Measurements from ENCODE around the gene ITPR1.
A peak's percentile ranks its signal among the peaks of the same experiment; 100 is the strongest.

Gene ITPR1

GRCh38 chr3:4729061-4729973 is 236.2 kb downstream of the ITPR1 start:
- no peak for DNase-seq

GRCh38 chr3:4730719-4731118 is 237.6 kb downstream of the ITPR1 start:
- no peak for DNase-seq

GRCh38 chr3:4731543-4732111 is 238.5 kb downstream of the ITPR1 start:
- no peak for DNase-seq

- DNase-seq = no peak
Observed at GRCh38 chr3:4732925-4733324, 239.8 kb downstream of the ITPR1 start.

GRCh38 chr3:4734454-4734853 is 241.3 kb downstream of the ITPR1 start:
- DNase-seq = no peak

GRCh38 chr3:4735243-4735642 is 242.1 kb downstream of the ITPR1 start:
- peak; percentile 47 for DNase-seq

- DNase-seq = no peak
Observed at GRCh38 chr3:4736284-4736861, 243.2 kb downstream of the ITPR1 start.

- no peak for DNase-seq
Observed at GRCh38 chr3:4738737-4739274, 245.7 kb downstream of the ITPR1 start.

GRCh38 chr3:4739289-4740236 is 246.4 kb downstream of the ITPR1 start:
- no peak for DNase-seq

- DNase-seq = no peak
Observed at GRCh38 chr3:4740397-4741105, 247.4 kb downstream of the ITPR1 start.

- DNase-seq = no peak
Observed at GRCh38 chr3:4741106-4741403, 247.9 kb downstream of the ITPR1 start.

- peak; percentile 17 for DNase-seq
Observed at GRCh38 chr3:4741404-4742307, 248.5 kb downstream of the ITPR1 start.

GRCh38 chr3:4742359-4742758 is 249.2 kb downstream of the ITPR1 start:
- DNase-seq = no peak

GRCh38 chr3:4743371-4743770 is 250.2 kb downstream of the ITPR1 start:
- no peak for DNase-seq

GRCh38 chr3:4744405-4745234 is 251.5 kb downstream of the ITPR1 start:
- DNase-seq = no peak

- DNase-seq = no peak
Observed at GRCh38 chr3:4745235-4745610, 252.1 kb downstream of the ITPR1 start.

- DNase-seq = no peak
Observed at GRCh38 chr3:4746241-4746958, 253.3 kb downstream of the ITPR1 start.

GRCh38 chr3:4748127-4748526 is 255.0 kb downstream of the ITPR1 start:
- DNase-seq = no peak

GRCh38 chr3:4748701-4749378 is 255.7 kb downstream of the ITPR1 start:
- no peak for DNase-seq

Data from NCI-H446 treated with DMSO at 0.1 percent for 48 hours (cell line).